Suprapubic skin (tissue), 3 donors: Measurements from ENCODE around the gene PGAP1.

ENCODE experiments used
- CTCF ChIP-seq, 2 donors: fragments of 200-600 bp in 1 of 2; fragments of 450-650 bp in 1 of 2; sonication (generic) in 1 of 2; IDR thresholded peaks; one replicate each; pipeline ENCODE4 v1.5.1; 2016 to 2019; ENCODE audit warnings: antibody characterized with exemption in 2 of 2, mild to moderate bottlenecking in 1 of 2, moderate library complexity in 1 of 2
- POLR2A ChIP-seq, 2 donors: fragments of 450-650 bp; IDR thresholded peaks; one replicate each; pipeline ENCODE4 v1.6.1; 2017; ENCODE audit warnings: antibody characterized with exemption in 2 of 2, mild to moderate bottlenecking in 2 of 2, moderate library complexity in 2 of 2

GRCh38 chr2:196798980-196799379, 127.5 kb downstream of the PGAP1 start:
- no peak for TF ChIP-seq CTCF (IDR thresholded peaks at IDR 0.05)
- TF ChIP-seq POLR2A (IDR thresholded peaks at IDR 0.05): no peak
